GM19328 (cell line): Measurements from ENCODE around the gene GRIK4.

Experiments used
- ATAC-seq: cut with Tn5 transposase; IDR thresholded peaks from one replicate; pipeline ENCODE4 v1.9.1; 2021; ENCODE audit warnings: mild to moderate bottlenecking, moderate library complexity; ENCODE audit not compliant: unreplicated experiment

GRIK4 gene

DNA sequence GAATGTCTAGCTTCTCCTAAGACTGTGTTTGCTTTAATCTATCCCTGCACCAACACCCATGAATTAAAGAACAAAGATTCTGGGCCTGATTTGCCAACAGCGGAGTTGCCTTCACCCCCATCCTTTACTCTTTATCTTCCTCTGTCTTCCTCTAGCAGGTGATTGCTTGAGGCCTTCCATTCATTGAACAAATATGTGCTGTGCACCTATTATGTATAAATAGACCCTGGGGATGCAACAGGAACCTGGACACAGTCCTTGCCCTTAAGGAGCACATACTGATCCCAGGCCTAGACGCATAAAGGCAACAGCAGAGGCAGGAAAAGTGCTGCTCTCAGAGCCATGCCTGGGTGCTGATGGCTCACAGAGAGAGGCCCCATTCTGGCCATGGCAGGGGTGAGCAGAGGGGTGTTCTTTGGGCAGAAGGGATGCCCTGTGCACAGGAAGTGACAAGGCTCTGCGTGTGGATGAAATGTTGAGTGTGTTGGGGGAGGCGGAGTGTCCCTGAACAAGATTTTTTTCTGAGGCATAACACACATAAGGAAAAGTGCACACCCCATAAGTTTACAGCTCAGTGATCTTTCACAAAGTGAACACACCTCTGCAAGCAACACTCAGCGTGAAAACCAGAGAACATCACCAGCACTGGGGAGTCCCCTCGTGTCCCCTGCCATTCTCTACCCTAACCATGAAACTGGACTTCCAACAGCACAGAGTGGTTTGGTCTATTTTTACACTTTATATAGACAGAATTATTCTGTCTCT lies 145.9 kb downstream of the GRIK4 start:
- no peak for ATAC-seq

DNA sequence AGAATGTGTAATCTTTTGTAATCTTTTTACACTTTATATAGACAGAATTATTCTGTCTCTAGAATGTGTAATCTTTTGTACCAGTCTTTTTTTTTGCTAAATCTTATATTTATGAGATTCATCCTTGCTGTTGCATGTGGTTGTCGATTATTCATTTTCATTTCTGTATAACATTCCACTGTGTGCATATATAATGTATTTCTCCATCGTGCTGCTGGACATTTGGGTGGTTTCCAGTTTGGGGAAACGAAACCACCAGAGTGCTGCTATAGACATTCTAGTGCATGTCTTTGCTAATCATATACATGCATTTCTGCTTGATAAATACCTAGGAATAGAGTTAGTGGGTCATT lies 146.5 kb downstream of the GRIK4 start:
- ATAC-seq, result no peak

DNA sequence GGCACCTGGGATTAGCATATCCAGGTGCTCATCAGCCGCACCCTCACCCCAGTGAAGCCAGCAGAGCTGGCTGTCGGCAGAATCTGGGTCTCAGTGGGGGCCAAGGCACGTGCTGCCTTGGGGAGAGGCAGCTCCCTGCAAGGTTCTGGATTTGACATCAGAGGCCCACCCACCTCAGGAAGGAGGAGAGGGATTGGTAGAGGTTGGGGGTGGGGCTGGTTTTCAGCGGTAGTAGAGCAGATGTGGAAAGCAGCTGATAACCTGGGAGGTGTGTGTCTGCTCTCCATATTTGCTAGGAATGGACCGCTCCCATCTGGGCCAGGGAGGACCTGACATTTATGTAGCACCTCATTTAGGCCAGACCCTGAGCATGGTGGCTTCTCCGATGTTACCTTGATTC lies 147.5 kb downstream of the GRIK4 start:
- ATAC-seq, result no peak

DNA sequence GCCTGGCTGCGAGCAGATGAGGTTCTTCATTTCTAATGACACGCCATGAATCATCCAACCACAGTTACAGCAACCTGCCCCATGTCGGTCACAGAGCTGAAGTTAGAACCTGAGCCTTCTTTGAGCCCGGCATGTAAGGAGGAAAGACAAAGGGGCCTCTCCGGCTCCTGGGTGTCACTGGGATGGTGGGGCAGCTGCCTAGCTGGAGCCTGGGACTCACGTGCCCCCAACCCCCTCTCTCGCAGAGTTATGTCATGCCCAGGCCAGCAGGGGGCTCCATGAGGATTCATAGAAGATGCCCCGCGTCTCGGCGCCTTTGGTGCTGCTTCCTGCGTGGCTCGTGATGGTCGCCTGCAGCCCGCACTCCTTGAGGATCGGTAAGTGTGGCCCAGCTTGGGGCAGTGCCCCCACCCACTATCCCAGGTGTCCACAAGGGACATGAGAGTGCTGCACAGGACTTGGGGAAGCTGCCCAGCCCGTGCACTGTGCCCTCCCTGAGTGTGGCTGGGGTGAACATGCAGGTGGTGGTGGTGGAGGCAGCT lies 148.5 kb downstream of the GRIK4 start:
- ATAC-seq, result no peak

DNA sequence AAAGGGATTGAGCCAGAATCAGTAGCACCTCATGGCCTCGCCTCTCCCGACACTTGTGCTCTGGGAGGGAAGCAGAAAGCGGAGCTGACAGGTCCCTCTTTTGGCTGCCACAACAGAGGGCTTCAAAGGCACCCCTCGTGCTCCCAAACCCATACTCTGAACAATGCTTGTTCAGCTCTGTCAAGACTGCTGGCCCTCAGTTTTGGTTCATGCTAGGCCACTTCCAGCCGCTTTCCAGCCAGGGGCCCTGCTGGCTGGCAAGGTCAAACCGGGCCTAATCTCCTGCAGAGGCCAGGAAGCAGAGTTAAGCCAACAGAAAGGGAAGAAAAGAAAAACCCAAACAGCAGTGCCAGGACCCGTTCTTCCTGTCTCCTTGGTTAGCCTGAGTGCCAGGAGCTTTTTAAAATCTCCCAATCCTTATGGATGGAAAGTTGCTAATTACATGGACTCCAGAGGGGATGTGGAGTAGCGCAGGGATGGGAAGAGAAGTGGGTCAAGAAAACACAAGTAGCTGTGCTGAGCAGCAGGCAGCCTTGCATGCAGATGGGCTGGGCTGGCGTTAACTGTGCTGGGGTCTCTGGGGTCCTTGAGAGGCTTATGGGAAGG lies 150.6 kb downstream of the GRIK4 start:
- no peak for ATAC-seq

DNA sequence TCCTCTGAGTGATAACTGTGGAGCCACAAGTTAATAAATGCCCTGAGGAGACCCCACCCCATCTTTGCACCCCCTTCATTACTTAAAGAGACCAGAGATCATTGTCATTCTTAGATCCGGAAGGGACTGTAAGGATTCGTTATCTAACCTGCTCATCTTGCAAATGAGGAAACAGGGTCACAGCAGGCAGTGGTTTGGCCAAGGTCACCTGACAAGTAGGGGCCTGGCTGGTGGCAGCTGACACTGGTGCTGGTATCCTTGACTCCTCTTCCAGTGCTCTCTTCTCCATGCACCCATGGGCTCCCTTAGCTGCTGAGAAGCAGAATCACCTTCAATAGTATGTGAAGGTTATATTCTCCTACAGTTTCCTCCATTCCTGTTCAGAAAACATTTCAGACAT lies 151.6 kb downstream of the GRIK4 start:
- no peak for ATAC-seq

DNA sequence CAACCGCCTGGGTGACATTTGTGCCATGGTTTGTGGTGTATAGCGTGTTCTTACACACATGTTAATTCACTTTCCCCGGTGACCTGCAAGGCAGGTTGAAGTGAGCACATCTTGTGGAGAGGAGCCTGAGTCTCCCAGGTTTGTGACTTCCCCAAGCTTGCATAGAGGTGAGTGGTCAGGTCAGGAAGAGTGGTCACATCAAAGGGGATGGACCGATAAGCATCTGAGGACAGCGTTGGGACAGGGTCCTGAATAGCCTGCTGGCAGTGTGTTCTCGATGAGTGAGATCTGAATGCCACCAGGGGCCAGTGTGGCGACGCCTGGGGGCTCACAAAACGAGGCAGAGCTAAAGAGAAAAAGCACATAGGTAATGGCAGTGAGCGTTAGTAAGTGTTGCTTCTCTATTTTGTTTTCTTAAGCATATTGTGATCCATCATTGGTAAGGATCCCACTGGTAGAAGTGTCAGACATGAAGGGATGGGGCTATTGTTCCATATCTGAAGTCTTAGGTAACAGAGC lies 154.6 kb downstream of the GRIK4 start:
- no peak for ATAC-seq

DNA sequence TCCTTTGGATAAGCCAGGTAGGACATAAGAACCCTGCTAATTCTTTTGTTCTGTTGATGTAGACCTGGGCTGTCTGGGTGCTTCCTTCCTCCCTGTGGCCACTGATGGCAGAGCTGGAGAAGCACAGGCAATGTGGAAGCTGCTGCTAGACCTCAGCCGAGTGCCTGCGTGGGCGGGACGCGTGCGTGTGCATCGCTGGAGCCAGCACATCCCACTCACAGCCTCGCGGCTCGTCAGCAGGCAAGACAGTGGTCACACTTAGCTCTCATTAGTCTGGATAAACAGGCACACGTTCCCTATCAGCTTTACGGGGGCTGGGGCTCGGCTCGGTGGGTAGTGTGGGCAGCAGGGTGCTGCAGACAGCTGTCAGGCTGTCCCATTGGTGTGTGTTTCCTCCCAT lies 155.7 kb downstream of the GRIK4 start:
- ATAC-seq, result no peak

DNA sequence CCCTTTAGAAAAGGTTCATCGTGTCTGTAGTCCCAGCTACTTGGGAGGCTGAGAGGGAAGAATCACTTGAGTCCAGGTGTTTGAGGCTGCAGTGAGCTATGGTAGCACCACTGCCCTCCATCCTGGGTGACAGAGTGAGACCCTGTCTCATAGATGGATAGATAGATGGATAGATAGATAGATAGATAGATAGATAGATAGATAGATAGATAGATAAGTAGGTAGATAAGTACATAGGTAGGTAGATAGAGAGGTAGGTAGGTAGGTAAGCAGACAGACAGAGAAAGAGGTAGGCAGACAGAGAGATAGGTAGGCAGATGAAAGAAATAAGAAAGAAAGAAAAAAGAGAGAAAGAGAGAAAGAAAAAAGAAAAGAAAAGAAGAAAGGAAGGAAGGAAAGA lies 156.4 kb downstream of the GRIK4 start:
- ATAC-seq, result no peak

DNA sequence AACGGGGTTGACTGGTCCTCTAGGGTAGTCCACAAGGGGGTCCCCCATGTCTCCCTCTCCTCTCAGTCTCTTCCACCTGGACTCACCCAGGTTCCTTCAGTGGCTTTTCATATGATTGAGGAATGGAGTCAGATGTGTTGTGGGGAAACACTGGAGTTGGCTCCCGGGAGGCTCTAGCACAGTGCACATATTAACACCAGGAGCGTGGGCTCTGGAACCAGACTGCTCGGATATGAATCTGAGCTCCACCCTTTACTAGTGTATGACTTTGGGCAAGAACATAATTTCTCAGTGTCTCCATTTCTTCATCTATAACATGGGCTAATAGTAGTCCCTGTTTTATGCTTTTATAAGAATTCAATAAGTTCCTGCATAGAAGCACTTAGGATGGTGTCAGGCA lies 157.0 kb downstream of the GRIK4 start:
- no peak for ATAC-seq

DNA sequence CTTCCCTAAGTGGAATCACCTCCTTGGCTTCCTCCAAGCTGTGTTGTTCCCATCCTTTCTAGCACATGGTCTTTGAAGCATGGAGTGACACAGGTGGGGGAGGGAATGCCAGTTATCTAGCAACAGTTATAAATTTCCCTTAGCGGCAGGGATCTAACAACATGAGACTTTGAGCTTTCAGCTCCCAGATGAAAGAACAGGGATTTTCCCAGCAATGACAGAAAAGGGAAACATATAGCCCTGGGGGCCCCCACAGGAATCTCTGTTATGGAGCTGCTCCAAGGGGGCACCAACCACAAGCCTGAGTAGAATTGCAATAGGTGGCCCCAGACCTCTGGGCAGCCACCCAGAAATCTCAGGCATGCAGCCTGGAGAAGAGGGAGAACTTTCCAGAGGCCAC lies 163.0 kb downstream of the GRIK4 start:
- ATAC-seq, result no peak

DNA sequence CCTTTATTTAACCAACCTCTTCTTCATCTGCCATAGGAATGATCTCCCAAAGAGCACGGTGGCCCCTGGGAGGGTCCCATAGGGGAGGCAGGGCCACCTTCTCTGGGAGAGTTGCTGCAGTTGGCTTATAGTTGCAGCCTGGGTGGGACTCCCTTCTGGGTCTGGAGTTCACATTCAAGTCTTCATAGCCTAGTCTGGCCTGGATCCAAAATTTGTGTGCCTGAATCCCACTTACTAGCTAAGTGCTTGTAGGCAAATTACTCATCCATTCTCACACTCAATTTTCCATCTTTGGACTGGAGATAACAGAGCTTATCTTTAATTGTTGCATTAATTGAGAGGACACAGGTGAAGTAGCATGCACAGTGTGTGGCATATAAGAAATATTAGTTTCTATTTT lies 163.6 kb downstream of the GRIK4 start:
- ATAC-seq, result no peak

DNA sequence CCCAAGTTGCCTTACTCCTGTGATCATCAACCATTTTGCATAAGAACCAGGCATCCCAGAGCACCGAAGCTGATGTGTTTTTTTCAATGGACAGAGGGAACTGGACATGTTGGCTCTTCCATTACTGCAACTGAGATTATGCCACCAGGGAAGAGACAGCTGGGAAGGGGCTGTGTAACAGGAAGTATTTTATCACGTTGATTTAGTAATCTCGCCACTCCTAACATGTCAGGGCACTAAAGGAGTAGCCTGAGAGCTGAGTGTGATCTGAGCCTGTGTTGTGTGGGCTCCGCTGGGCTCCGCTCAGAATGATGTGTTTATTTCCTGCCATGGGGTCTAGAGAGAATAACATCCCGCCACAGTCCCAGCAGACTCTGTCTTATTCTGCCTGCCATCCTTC lies 165.4 kb downstream of the GRIK4 start:
- no peak for ATAC-seq

DNA sequence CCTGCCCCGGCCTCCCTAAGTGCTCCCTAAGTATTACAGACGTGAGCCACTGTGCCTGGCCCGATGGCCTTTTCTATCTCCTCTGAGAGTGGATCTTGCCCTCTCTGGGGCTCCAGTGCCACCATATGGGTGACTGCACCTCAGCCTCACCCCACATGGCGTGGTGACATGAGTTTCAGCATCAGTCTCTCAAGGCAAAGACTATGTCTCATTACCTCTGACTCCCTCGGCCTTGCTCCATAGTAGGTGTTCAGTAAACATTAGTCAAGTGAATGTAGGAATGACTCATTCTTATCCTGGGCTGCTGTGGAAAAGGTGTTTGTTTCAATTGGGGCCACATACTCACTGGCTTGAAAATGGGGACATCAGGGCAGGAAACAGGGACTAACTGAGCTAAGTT lies 168.8 kb downstream of the GRIK4 start:
- ATAC-seq, result no peak

DNA sequence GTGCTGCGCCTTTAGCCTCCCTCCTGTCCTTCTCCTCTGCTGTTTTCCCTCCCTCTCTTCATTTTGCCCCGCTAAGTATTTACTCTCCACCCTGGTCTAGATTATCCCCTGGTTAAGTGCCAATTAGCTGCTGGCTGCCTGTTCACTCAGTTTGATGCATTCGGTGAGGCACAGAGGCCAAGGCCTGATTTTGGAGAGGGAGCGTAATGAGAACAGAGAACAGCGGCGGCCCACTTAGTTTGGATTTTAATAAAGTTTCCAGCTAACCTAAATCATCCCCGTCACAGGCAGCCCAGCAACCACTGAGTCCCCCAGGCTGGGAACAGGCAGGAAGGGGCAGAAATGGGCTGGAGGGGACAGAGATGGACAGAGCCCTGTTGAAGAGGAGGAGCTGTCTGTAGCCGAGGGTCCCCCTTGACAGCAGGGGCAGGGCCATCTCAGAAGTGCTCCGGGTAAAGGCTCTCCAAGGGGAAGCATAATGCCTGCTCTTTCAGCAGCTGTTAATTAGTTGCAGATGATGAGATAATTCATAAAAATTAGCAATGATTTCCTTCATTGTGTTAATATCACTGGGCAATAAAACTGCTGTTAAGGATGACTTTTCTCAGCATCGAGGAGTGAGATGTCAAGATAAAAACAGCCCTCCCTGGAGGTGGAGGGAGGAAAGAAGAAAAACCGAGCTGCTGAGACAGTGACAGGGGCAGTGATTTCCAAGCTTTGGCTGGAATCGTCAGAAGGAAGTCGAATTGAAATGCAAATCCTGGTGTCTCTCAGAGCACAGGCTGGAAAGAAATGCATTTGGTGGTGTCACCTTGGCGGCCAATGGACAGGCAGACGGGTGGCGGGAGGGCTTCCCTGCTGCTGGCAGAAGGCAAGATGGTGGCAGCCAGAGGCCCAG lies 170.1 kb downstream of the GRIK4 start:
- no peak for ATAC-seq

DNA sequence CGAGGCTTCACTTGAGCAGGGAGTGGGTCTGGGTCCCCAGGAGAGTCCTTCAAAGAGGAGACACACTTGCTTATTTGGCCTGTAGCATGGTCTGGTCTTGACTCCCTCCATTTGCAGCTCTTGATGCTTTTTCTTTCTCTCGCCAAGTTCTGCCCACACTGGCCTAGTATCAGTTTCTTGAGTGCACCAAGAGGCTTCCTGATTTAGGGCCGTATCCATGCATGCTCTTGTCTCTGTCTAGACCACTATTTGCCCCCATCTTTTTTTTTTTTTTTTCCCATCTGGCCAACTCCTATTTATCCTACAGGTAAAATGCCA lies 170.7 kb downstream of the GRIK4 start:
- no peak for ATAC-seq

DNA sequence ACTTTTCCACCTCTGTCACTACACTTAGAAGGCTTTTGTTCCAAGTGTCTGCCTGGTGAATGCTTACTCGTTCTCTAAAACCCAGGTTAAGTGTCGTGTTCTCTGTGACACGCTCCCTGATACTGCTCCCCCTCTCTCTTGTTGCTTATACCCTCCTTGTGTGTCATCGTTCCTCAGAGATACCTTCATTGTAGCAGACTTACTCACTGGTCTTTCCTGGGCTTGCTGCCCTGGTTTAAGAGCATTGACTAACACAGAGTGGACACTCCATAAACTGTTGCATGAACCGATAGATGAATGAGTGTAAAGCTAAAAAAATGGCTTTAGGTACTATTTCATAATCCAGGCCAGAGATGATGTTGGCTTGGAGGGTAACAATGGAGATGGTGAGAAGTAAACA lies 171.3 kb downstream of the GRIK4 start:
- no peak for ATAC-seq

DNA sequence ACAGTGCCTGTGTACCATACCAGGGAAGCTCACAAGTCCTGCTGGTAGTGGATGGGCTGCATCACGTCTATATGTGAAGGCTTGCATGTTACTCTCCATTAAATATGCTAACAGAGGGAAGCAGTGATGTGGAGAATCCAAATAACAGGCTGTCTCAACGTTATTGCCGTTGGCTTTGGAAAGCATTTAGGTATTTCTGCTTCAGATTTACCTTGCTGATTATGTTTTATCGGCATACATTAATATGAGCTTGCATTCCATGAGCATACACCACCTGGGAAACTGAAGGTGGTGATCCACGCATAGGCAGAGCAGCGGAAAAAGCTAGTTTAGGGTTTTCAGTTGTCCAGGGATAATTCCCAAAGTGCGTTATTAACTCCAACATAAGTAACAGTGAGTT lies 175.0 kb downstream of the GRIK4 start:
- no peak for ATAC-seq

DNA sequence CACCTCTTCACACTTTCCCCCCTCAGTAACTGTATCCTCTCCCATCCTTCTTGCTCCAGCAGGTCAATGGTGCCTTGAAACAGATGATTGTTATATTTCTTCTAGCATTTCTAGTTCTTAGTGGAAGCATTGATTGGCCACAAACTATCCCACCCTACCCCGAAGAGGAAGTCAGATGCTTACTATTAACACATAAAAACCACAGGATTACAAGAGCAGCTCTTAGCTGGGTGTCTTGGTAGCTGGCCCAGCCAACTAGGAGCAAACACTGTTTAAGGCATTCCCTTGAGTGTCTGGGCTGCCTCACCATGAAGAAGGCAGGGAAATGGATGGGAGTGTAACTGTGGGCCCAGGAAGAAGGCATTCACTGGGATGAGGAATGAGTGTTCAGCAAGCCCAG lies 176.6 kb downstream of the GRIK4 start:
- ATAC-seq, result no peak

DNA sequence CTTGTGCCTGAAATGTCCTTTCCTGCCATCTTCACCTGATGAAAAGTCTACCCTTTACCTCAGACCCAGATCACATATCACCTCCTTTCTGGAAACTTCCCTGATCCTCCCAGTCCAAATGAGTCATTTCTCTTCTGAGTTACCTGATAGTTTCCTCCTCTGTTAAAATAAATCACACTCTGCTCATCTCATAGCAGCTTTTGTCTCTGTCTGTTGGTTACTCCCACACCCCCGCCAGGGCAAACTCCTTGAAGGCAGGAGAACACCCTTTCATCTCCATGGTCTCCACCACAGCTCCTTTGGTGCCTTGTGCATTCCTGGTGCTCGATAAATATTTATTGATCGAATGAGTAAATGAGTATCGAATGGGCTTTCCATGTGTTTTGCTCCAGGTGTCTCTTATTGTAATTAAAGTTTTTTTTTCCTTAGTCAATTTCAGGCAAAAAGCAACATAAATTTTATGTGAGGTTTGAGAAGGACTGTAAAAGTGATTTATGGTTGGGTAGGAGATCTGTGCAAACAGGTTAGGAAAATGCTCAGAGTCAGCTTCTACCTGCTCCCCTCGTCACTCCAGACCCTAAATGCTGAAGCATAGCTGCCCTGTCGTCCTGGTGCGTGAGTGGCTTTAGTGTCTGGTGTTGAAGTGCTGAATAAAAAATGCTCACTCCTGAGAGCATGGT lies 178.2 kb downstream of the GRIK4 start:
- ATAC-seq, result no peak

DNA sequence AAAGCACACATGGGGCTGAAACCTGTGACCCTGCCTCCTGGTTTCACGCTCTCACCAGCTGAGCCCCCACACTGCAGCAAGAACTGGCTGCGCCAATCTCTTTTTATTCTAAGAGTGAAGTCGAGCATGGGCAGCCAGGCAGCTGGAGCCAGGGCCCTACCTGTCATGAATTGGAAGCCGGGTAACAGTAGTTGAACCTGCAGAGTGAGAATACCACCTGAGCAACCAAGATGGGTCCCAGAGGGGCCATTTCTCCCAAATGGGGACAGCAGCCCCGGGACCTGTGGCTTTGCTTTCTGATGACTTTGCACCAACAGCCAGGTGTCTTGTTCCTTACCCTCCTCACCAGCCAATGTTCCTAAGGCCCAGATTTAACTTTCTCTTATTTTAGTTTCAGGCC lies 178.9 kb downstream of the GRIK4 start:
- ATAC-seq, result no peak
